Measurements from ENCODE around the gene WDR88.
A peak's percentile ranks its signal among the peaks of the same experiment; 100 is the strongest.

The WDR88 gene

DNA sequence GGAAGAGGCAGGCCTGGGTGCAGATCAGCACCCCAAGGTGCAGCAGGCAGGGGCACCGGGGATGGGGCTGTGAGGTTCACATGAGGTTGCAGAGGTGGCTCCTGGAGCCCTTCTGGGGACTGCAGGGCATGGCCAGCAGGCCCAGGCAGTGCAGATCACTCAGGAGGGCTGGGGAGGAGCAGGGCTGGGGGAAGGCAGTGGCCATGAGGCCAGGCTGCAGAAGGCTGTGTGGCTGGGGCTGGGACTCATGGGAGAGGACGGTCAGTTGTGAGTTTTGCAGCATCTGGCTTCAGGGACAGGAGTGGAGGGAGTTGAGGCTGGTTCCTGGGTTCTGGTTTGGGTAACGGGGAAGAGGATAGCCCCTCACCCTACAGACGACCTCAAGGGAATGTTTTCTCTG is 7.3 kb downstream of the WDR88 start:
- no peak overlapping the region for H3K4me3 ChIP-seq (replicated peaks; ENCODE audit: insufficient read depth, low read length)
- H3K27me3 ChIP-seq (ENCODE audit: insufficient read depth, poor library complexity, severe bottlenecking): no peaks in the 10 kb centered on the region
- no peak for DNase-seq (ENCODE audit: low read depth in 1 of 2, low spot score in 1 of 2)
- no peak overlapping the region for H3K27ac ChIP-seq (replicated peaks)
- TF ChIP-seq GABPA (IDR thresholded peaks at IDR 0.05; ENCODE audit: low read depth): no peak

DNA sequence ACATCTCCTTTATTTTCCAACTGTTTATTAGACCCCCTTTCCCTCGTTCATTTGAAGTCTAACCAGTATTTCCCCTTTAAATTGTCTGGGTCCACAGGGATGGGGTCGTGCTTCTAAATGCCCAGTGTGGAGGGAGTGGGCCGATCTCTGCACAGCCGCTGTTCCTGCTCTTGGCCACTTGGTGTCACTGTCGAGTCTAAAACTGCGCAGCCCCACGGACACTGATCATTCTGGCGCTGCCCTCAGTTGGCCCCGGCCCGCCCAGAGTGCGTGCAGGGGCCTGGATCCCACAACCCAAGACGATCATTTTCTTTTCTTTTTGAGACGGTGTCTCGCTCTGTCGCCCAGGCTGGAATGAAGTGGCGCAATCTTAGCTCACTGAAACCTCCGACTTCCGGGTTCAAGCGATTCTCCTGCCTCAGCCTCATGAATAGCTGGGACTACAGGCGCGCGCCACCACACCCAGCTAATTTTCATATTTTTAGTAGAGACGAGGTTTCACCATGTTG is 12.0 kb downstream of the WDR88 start:
- DNase-seq (ENCODE audit: low read depth in 1 of 2, low spot score in 1 of 2): peak in 1 of 2 experiments; percentile 72
- TF ChIP-seq, protein P1, sequence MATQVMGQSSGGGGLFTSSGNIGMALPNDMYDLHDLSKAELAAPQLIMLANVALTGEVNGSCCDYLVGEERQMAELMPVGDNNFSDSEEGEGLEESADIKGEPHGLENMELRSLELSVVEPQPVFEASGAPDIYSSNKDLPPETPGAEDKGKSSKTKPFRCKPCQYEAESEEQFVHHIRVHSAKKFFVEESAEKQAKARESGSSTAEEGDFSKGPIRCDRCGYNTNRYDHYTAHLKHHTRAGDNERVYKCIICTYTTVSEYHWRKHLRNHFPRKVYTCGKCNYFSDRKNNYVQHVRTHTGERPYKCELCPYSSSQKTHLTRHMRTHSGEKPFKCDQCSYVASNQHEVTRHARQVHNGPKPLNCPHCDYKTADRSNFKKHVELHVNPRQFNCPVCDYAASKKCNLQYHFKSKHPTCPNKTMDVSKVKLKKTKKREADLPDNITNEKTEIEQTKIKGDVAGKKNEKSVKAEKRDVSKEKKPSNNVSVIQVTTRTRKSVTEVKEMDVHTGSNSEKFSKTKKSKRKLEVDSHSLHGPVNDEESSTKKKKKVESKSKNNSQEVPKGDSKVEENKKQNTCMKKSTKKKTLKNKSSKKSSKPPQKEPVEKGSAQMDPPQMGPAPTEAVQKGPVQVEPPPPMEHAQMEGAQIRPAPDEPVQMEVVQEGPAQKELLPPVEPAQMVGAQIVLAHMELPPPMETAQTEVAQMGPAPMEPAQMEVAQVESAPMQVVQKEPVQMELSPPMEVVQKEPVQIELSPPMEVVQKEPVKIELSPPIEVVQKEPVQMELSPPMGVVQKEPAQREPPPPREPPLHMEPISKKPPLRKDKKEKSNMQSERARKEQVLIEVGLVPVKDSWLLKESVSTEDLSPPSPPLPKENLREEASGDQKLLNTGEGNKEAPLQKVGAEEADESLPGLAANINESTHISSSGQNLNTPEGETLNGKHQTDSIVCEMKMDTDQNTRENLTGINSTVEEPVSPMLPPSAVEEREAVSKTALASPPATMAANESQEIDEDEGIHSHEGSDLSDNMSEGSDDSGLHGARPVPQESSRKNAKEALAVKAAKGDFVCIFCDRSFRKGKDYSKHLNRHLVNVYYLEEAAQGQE (IDR thresholded peaks at IDR 0.05; ENCODE audit: insufficient replicate concordance, low read depth): no peak
- TF ChIP-seq SPI1 (IDR thresholded peaks at IDR 0.05; ENCODE audit: borderline replicate concordance, low read depth): no peak
- TF ChIP-seq, protein P2, sequence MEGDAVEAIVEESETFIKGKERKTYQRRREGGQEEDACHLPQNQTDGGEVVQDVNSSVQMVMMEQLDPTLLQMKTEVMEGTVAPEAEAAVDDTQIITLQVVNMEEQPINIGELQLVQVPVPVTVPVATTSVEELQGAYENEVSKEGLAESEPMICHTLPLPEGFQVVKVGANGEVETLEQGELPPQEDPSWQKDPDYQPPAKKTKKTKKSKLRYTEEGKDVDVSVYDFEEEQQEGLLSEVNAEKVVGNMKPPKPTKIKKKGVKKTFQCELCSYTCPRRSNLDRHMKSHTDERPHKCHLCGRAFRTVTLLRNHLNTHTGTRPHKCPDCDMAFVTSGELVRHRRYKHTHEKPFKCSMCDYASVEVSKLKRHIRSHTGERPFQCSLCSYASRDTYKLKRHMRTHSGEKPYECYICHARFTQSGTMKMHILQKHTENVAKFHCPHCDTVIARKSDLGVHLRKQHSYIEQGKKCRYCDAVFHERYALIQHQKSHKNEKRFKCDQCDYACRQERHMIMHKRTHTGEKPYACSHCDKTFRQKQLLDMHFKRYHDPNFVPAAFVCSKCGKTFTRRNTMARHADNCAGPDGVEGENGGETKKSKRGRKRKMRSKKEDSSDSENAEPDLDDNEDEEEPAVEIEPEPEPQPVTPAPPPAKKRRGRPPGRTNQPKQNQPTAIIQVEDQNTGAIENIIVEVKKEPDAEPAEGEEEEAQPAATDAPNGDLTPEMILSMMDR (IDR thresholded peaks at IDR 0.05; ENCODE audit: insufficient read depth, low read length): peak; percentile 99
- H3K27ac ChIP-seq (replicated peaks): peak overlapping the region; percentile 67
- no peaks in the 10 kb centered on the region for H3K27me3 ChIP-seq (ENCODE audit: insufficient read depth, poor library complexity, severe bottlenecking)
- peak overlapping the region; percentile 17 for H3K4me3 ChIP-seq (replicated peaks; ENCODE audit: insufficient read depth, low read length)

DNA sequence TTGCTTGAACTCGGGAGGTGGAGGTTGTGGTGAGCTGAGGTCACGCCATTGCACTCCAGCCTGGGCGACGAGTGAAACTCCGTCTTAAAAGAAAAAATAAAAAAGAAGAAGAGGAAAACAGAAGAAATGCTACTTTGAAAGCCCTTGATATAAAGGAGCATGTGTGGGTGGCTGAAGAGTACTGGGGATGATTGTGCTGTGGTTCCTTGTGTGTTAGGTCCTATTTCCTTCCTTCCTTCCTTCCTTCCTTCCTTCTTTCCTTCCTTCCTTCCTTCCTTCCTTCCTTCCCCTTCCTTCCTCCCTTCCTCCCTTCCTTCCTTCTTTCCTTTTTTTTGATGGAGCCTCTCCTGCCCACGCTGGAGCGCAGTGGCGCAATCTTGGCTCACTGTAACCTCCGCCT is 14.3 kb downstream of the WDR88 start:
- Histone ChIP-seq H3K27me3 (ENCODE audit: insufficient read depth, poor library complexity, severe bottlenecking) (no peaks in the 10 kb centered on the region), H3K4me3 (replicated peaks; ENCODE audit: insufficient read depth, low read length) (no peak overlapping the region), H3K27ac (replicated peaks) (no peak overlapping the region)
- TF ChIP-seq SPI1 (IDR thresholded peaks at IDR 0.05; ENCODE audit: borderline replicate concordance, low read depth) (no peak), POLR2AphosphoS5 (IDR thresholded peaks at IDR 0.05; ENCODE audit: low read depth) (no peak), GABPA (IDR thresholded peaks at IDR 0.05; ENCODE audit: low read depth) (no peak)
- TF ChIP-seq, protein P2 (IDR thresholded peaks at IDR 0.05; ENCODE audit: insufficient read depth, low read length): no peak
- TF ChIP-seq, protein P1 (IDR thresholded peaks at IDR 0.05; ENCODE audit: insufficient replicate concordance, low read depth): no peak
- no peak for DNase-seq (ENCODE audit: low read depth in 1 of 2, low spot score in 1 of 2)

DNA sequence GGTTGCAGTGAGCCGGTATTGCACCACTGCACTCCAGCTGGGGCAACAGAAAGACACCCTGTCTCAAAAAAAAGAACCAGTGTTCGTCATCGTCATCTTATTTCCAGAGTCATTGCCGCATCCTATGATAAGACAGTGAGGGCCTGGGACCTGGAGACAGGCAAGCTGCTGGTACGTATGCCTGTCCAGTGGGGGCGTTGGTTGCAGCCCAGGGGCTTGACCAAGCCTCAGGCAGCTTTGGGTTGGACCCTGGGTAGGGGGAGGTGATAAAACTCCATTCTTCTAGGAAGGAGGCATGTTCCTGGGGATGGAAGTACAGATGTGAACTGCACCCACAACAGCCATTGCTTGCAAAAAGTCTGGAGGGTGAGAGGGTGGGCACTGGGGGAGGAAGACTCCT is 15.6 kb downstream of the WDR88 start:
- DNase-seq (ENCODE audit: low read depth in 1 of 2, low spot score in 1 of 2): no peak
- TF ChIP-seq GABPA (IDR thresholded peaks at IDR 0.05; ENCODE audit: low read depth) (no peak), SPI1 (IDR thresholded peaks at IDR 0.05; ENCODE audit: borderline replicate concordance, low read depth) (no peak), POLR2AphosphoS5 (IDR thresholded peaks at IDR 0.05; ENCODE audit: low read depth) (no peak)
- TF ChIP-seq, protein P2 (IDR thresholded peaks at IDR 0.05; ENCODE audit: insufficient read depth, low read length): no peak
- TF ChIP-seq, protein P1 (IDR thresholded peaks at IDR 0.05; ENCODE audit: insufficient replicate concordance, low read depth): no peak
- no peak overlapping the region for H3K27ac ChIP-seq (replicated peaks)
- no peak overlapping the region for H3K4me3 ChIP-seq (replicated peaks; ENCODE audit: insufficient read depth, low read length)
- no peaks in the 10 kb centered on the region for H3K27me3 ChIP-seq (ENCODE audit: insufficient read depth, poor library complexity, severe bottlenecking)
